OCI-LY3 (cell line): Measurements from ENCODE around the gene SYT6.

Source experiments
- H2AFZ ChIP-seq: fragments of 200-600, 300-600 bp; shearing (Covaris generic); 2 replicates; pipeline ENCODE4 v1.6.0; 2014; ENCODE audit warnings: antibody characterized with exemption, low read depth, low read length
- H3K27ac ChIP-seq: fragments of 200-600, 300-600 bp; sonication (generic); 2 replicates; pipeline ENCODE4 v1.5.1; 2014; ENCODE audit warnings: mild to moderate bottlenecking, low read length, moderate library complexity, mixed read lengths
- H3K27me3 ChIP-seq: fragments of 200-600, 300-600 bp; sonication (generic); 2 replicates; pipeline ENCODE4 v1.6.1; 2014; ENCODE audit warnings: low read depth, low read length, mixed read lengths
- H3K36me3 ChIP-seq: fragments of 200-600, 300-600 bp; sonication (generic); replicated peaks from 2 replicates; pipeline ENCODE3; 2014; ENCODE audit warnings: low read depth, low read length, mixed read lengths
- H3K4me1 ChIP-seq: fragments of 300-600, 200-600 bp; sonication (generic); 2 replicates; pipeline ENCODE4 v1.6.1; 2014; ENCODE audit warnings: low read length, mixed read lengths
- H3K4me2 ChIP-seq: fragments of 200-600, 300-600 bp; sonication (generic); 2 replicates; pipeline ENCODE4 v1.6.1; 2014; ENCODE audit warnings: low read length, mixed read lengths
- H3K4me3 ChIP-seq: fragments of 300-600, 200-600 bp; sonication (generic); 2 replicates; pipeline ENCODE4 v1.5.1; 2014; ENCODE audit warnings: antibody characterized with exemption, mild to moderate bottlenecking, low read length, moderate library complexity
- H3K79me2 ChIP-seq: fragments of 300-600, 200-600 bp; shearing (Covaris generic); 2 replicates; pipeline ENCODE4 v1.6.1; 2014; ENCODE audit warnings: mild to moderate bottlenecking, low read length, mixed read lengths
- H3K9ac ChIP-seq: fragments of 300-600, 200-600 bp; shearing (Covaris generic); 2 replicates; pipeline ENCODE4 v1.6.0; 2014; ENCODE audit warnings: mild to moderate bottlenecking, low read length, moderate library complexity
- H3K9me3 ChIP-seq: fragments of 200-600, 300-600 bp; shearing (Covaris generic); 2 replicates; pipeline ENCODE4 v1.6.1; 2014; ENCODE audit warnings: low read length, mixed read lengths; ENCODE audit not compliant: insufficient read depth
- H4K20me1 ChIP-seq: fragments of 200-600, 300-600 bp; sonication (generic); 2 replicates; pipeline ENCODE4 v1.6.1; 2016; ENCODE audit warnings: low read length, mixed read lengths; ENCODE audit not compliant: insufficient read depth
- CTCF ChIP-seq: fragments of 200-600, 300-600 bp; sonication (generic); IDR thresholded peaks from 2 replicates; pipeline ENCODE4 v1.5.1; 2014; ENCODE audit warnings: antibody characterized with exemption, low read length, low read depth
- EZH2phosphoT487 ChIP-seq: fragments of 200-600 bp; shearing (Covaris generic); IDR thresholded peaks from 2 replicates; pipeline ENCODE4 v1.6.1; 2018; ENCODE audit warnings: antibody characterized with exemption, mixed run types, low read depth

The SYT6 gene

GRCh38 chr1:114089502-114090138 lies 64.0 kb downstream of the SYT6 start:
- H3K4me2 ChIP-seq, result no peak overlapping the region
- no peaks in the 10 kb centered on the region for H3K36me3 ChIP-seq
- H3K4me1 ChIP-seq, result peaks cover 7% of the 10 kb centered on the region
- no peak for TF ChIP-seq CTCF
- TF ChIP-seq EZH2phosphoT487, result no peak
- no peaks in the 10 kb centered on the region for H3K9me3 ChIP-seq
- no peak overlapping the region for H3K9ac ChIP-seq
- 0 out of 2 replicates have a peak, but pooled peaks cover 6% of the 10 kb centered on the region for H3K27me3 ChIP-seq
- no peak overlapping the region for H3K27ac ChIP-seq
- no peak overlapping the region for H3K4me3 ChIP-seq
- H4K20me1 ChIP-seq, result no peaks in the 10 kb centered on the region
- H2AFZ ChIP-seq, result no peak overlapping the region
- H3K79me2 ChIP-seq, result no peaks in the 10 kb centered on the region

- Histone ChIP-seq H3K4me3 (no peak overlapping the region), H3K4me1 (peaks cover 7% of the 10 kb centered on the region), H2AFZ (no peak overlapping the region), H4K20me1 (no peaks in the 10 kb centered on the region), H3K4me2 (no peak overlapping the region), H3K9ac (no peak overlapping the region), H3K9me3 (no peaks in the 10 kb centered on the region), H3K27ac (no peak overlapping the region), H3K79me2 (no peaks in the 10 kb centered on the region), H3K27me3 (0 out of 2 replicates have a peak, but pooled peaks cover 6% of the 10 kb centered on the region), H3K36me3 (no peaks in the 10 kb centered on the region)
- no peak for TF ChIP-seq CTCF
Observed at GRCh38 chr1:114088392-114089299, 65.0 kb downstream of the SYT6 start.

GRCh38 chr1:114087495-114087894 lies 66.2 kb downstream of the SYT6 start:
- H3K27ac ChIP-seq, result no peak overlapping the region
- H2AFZ ChIP-seq, result no peak overlapping the region
- H3K79me2 ChIP-seq, result no peaks in the 10 kb centered on the region
- no peak overlapping the region for H3K9ac ChIP-seq
- H3K4me2 ChIP-seq, result no peak overlapping the region
- H4K20me1 ChIP-seq, result no peaks in the 10 kb centered on the region
- peaks cover 7% of the 10 kb centered on the region for H3K4me1 ChIP-seq
- no peak overlapping the region for H3K4me3 ChIP-seq
- no peaks in the 10 kb centered on the region for H3K27me3 ChIP-seq
- TF ChIP-seq CTCF, result no peak
- no peak for TF ChIP-seq EZH2phosphoT487
- no peaks in the 10 kb centered on the region for H3K36me3 ChIP-seq
- no peaks in the 10 kb centered on the region for H3K9me3 ChIP-seq

GRCh38 chr1:114086601-114087368 lies 66.9 kb downstream of the SYT6 start:
- TF ChIP-seq CTCF, result no peak
- TF ChIP-seq EZH2phosphoT487, result no peak
- no peak overlapping the region for H3K27ac ChIP-seq
- H3K79me2 ChIP-seq, result no peaks in the 10 kb centered on the region
- no peaks in the 10 kb centered on the region for H3K36me3 ChIP-seq
- H3K27me3 ChIP-seq, result no peaks in the 10 kb centered on the region
- H3K4me3 ChIP-seq, result no peak overlapping the region
- peaks cover 7% of the 10 kb centered on the region for H3K4me1 ChIP-seq
- H3K9ac ChIP-seq, result no peak overlapping the region
- no peak overlapping the region for H2AFZ ChIP-seq
- H3K9me3 ChIP-seq, result no peaks in the 10 kb centered on the region
- no peaks in the 10 kb centered on the region for H4K20me1 ChIP-seq
- H3K4me2 ChIP-seq, result no peak overlapping the region
